Measurements from ENCODE around the gene DYRK2. TPM values are rescaled to one million over a fixed set of nuclear protein-coding genes. Genes with fewer than 3 reads are reported as not detected.

Gene DYRK2
- total RNA-seq, 8 experiments from 2014 or later = 11.1 to 34.4 (median 18.8) TPM

- Histone ChIP-seq H3K4me1 (replicated peaks in 1 of 2) (peaks cover 4 to 11% of the 10 kb centered on the region in 2 donors), H3K4me3 (peak overlapping the region; percentile 89 to 100 (median 97)), H3K27ac (peak overlapping the region; percentile 71 to 93)
- peak; percentile 57 to 78 (median 66) for ATAC-seq (replicated peaks in 6 of 8)
- in situ Hi-C loops (cut with MboI; ENCODE audit: low pct_unique_long_range_greater_than_20kb in 2 of 9, low sequenced_read_pairs in 9 of 9, unreplicated experiment in 9 of 9) = loop anchor here in 1 of 9 experiments (25.0 kb wide), 1 partner anchor 186 kb away; no protein-coding TSS in a partner anchor
- 0 to 8% (median 5%) methylated on average over 1 to 11 of the region's 41 CpGs; no CpG with 5 or more reads in 6 of the 10 experiments for WGBS, 10 experiments
Observed at GRCh38 chr12:67647799-67648520, 585 bp upstream of the DYRK2 start.

- Histone ChIP-seq H3K4me3 (peak overlapping the region; percentile 89 to 100 (median 97)), H3K27ac (peak overlapping the region; percentile 88 to 93), H3K4me1 (replicated peaks in 1 of 2) (peaks cover 4 to 11% of the 10 kb centered on the region in 2 donors)
- in situ Hi-C loops (cut with MboI; ENCODE audit: low pct_unique_long_range_greater_than_20kb in 2 of 9, low sequenced_read_pairs in 9 of 9, unreplicated experiment in 9 of 9) = loop anchor here in 1 of 9 experiments (25.0 kb wide), 1 partner anchor 187 kb away; no protein-coding TSS in a partner anchor
- ATAC-seq (replicated peaks in 6 of 8) = peak; percentile 1 to 31 (median 14)
- WGBS, 10 experiments = no CpG with 5 or more reads among the region's 41 CpGs
Observed at GRCh38 chr12:67649261-67649569, 670 bp downstream of the DYRK2 start.

GRCh38 chr12:67649570-67650387 is 1.2 kb downstream of the DYRK2 start:
- ATAC-seq (replicated peaks in 6 of 8) = peak; percentile 2 to 18 (median 10)
- WGBS, 10 experiments = 0% methylated on average over 2 to 11 of the region's 65 CpGs; no CpG with 5 or more reads in 7 of the 10 experiments
- peak overlapping the region; percentile 88 to 93 for H3K27ac ChIP-seq

GRCh38 chr12:67650388-67651131 is 2.0 kb downstream of the DYRK2 start:
- no peak for ATAC-seq (replicated peaks in 6 of 8)
- H3K4me1 ChIP-seq (replicated peaks in 1 of 2) = peaks cover 4 to 11% of the 10 kb centered on the region in 2 donors
- in situ Hi-C loops (cut with MboI; ENCODE audit: low pct_unique_long_range_greater_than_20kb in 2 of 9, low sequenced_read_pairs in 9 of 9, unreplicated experiment in 9 of 9) = loop anchor here in 3 of 9 experiments (25.0 kb wide), 1 partner anchor 287 kb away; no protein-coding TSS in a partner anchor
- peak overlapping the region; percentile 88 to 93 for H3K27ac ChIP-seq
- WGBS, 10 experiments = 0 to 14% (median 0%) methylated on average over 1 to 8 of the region's 11 CpGs; no CpG with 5 or more reads in 3 of the 10 experiments
- H3K4me3 ChIP-seq = peak overlapping the region; percentile 89 to 100 (median 97)

More at GRCh38 chr12:67649570-67650387, 1.2 kb downstream of the DYRK2 start:
- peak overlapping the region; percentile 89 to 100 (median 97) for H3K4me3 ChIP-seq
- peaks cover 4 to 11% of the 10 kb centered on the region in 2 donors for H3K4me1 ChIP-seq (replicated peaks in 1 of 2)
- in situ Hi-C loops (cut with MboI; ENCODE audit: low pct_unique_long_range_greater_than_20kb in 2 of 9, low sequenced_read_pairs in 9 of 9, unreplicated experiment in 9 of 9) = loop anchor here in 3 of 9 experiments (25.0 kb wide), 2 partner anchors 187 to 288 kb away; no protein-coding TSS in a partner anchor

- Histone ChIP-seq H3K27ac (no peak overlapping the region), H3K4me3 (peak overlapping the region; percentile 89 to 100 (median 97)), H3K4me1 (replicated peaks in 1 of 2) (peaks cover 4 to 11% of the 10 kb centered on the region in 2 donors)
- 0 to 40% (median 28%) methylated on average over 1 to 5 of the region's 5 CpGs for WGBS, 10 experiments
- in situ Hi-C loops (cut with MboI; ENCODE audit: low pct_unique_long_range_greater_than_20kb in 2 of 9, low sequenced_read_pairs in 9 of 9, unreplicated experiment in 9 of 9) = loop anchor here in 3 of 9 experiments (25.0 kb wide), 1 partner anchor 286 kb away; no protein-coding TSS in a partner anchor
- ATAC-seq (replicated peaks in 6 of 8) = peak in 1 of 8 experiments; percentile 1
Observed at GRCh38 chr12:67651132-67651695, 2.7 kb downstream of the DYRK2 start.

- H3K27ac ChIP-seq = no peak overlapping the region
- H3K4me3 ChIP-seq = no peak overlapping the region
- in situ Hi-C loops (cut with MboI; ENCODE audit: low pct_unique_long_range_greater_than_20kb in 2 of 9, low sequenced_read_pairs in 9 of 9, unreplicated experiment in 9 of 9) = loop anchor here in 3 of 9 experiments (25.0 kb wide), 1 partner anchor 281 kb away; no protein-coding TSS in a partner anchor
- ATAC-seq (replicated peaks in 6 of 8) = no peak
- peaks cover 2 to 15% of the 10 kb centered on the region in 2 donors for H3K4me1 ChIP-seq (replicated peaks in 1 of 2)
Observed at GRCh38 chr12:67655829-67656228, 7.3 kb downstream of the DYRK2 start.

GRCh38 chr12:67656251-67656650 is 7.7 kb downstream of the DYRK2 start:
- Histone ChIP-seq H3K4me1 (replicated peaks in 1 of 2) (peaks cover 2 to 13% of the 10 kb centered on the region in 2 donors), H3K4me3 (no peak overlapping the region), H3K27ac (no peak overlapping the region)
- 67 to 100% (median 89%) methylated on average over 1 to 2 of the region's 2 CpGs; no CpG with 5 or more reads in 3 of the 10 experiments for WGBS, 10 experiments
- ATAC-seq (replicated peaks in 6 of 8) = no peak
- in situ Hi-C loops (cut with MboI; ENCODE audit: low pct_unique_long_range_greater_than_20kb in 2 of 9, low sequenced_read_pairs in 9 of 9, unreplicated experiment in 9 of 9) = loop anchor here in 3 of 9 experiments (25.0 kb wide), 1 partner anchor 281 kb away; no protein-coding TSS in a partner anchor

- Histone ChIP-seq H3K27ac (no peak overlapping the region), H3K4me1 (replicated peaks in 1 of 2) (peaks cover 4 to 21% of the 10 kb centered on the region in 2 donors), H3K4me3 (no peak overlapping the region)
- 76 to 100% (median 93%) methylated on average over 2 to 8 of the region's 8 CpGs; no CpG with 5 or more reads in 1 of the 10 experiments for WGBS, 10 experiments
- ATAC-seq (replicated peaks in 6 of 8) = no peak
- in situ Hi-C loops (cut with MboI; ENCODE audit: low pct_unique_long_range_greater_than_20kb in 2 of 9, low sequenced_read_pairs in 9 of 9, unreplicated experiment in 9 of 9) = loop anchor here in 3 of 9 experiments (25.0 kb wide), 1 partner anchor 279 kb away; no protein-coding TSS in a partner anchor
Observed at GRCh38 chr12:67658486-67658885, 9.9 kb downstream of the DYRK2 start.

GRCh38 chr12:67659292-67659691 is 10.7 kb downstream of the DYRK2 start:
- H3K27ac ChIP-seq = no peak overlapping the region
- WGBS, 10 experiments = 40 to 94% (median 80%) methylated on average over 1 to 3 of the region's 4 CpGs; no CpG with 5 or more reads in 2 of the 10 experiments
- in situ Hi-C loops (cut with MboI; ENCODE audit: low pct_unique_long_range_greater_than_20kb in 2 of 9, low sequenced_read_pairs in 9 of 9, unreplicated experiment in 9 of 9) = loop anchor here in 3 of 9 experiments (25.0 kb wide), 1 partner anchor 278 kb away; no protein-coding TSS in a partner anchor
- no peak for ATAC-seq (replicated peaks in 6 of 8)
- no peak overlapping the region for H3K4me3 ChIP-seq
- H3K4me1 ChIP-seq (replicated peaks in 1 of 2) = peaks cover 4 to 23% of the 10 kb centered on the region in 2 donors

- Histone ChIP-seq H3K4me3 (no peak overlapping the region), H3K4me1 (replicated peaks in 1 of 2) (peaks cover 4 to 23% of the 10 kb centered on the region in 2 donors), H3K27ac (no peak overlapping the region)
- ATAC-seq (replicated peaks in 6 of 8) = peak in 6 of 8 experiments; percentile 21 to 93 (median 44)
- in situ Hi-C loops (cut with MboI; ENCODE audit: low pct_unique_long_range_greater_than_20kb in 2 of 9, low sequenced_read_pairs in 9 of 9, unreplicated experiment in 9 of 9) = loop anchor here in 3 of 9 experiments (25.0 kb wide), 1 partner anchor 276 kb away; no protein-coding TSS in a partner anchor
- WGBS, 10 experiments = 0 to 86% (median 44%) methylated on average over 2 to 4 of the region's 4 CpGs
Observed at GRCh38 chr12:67661311-67662021, 12.9 kb downstream of the DYRK2 start.

GRCh38 chr12:67662910-67663538 is 14.5 kb downstream of the DYRK2 start:
- no peak overlapping the region for H3K27ac ChIP-seq
- H3K4me1 ChIP-seq (replicated peaks in 1 of 2) = peaks cover 4 to 23% of the 10 kb centered on the region in 2 donors
- peak in 5 of 8 experiments; percentile 31 to 63 (median 45) for ATAC-seq (replicated peaks in 6 of 8)
- in situ Hi-C loops (cut with MboI; ENCODE audit: low pct_unique_long_range_greater_than_20kb in 2 of 9, low sequenced_read_pairs in 9 of 9, unreplicated experiment in 9 of 9) = loop anchor here in 3 of 9 experiments (25.0 kb wide), 1 partner anchor 274 kb away; no protein-coding TSS in a partner anchor
- no peak overlapping the region for H3K4me3 ChIP-seq
- 0 to 92% (median 52%) methylated on average over 1 to 3 of the region's 3 CpGs; no CpG with 5 or more reads in 2 of the 10 experiments for WGBS, 10 experiments
